ENCODE results near the gene NDUFB2.

DNA sequence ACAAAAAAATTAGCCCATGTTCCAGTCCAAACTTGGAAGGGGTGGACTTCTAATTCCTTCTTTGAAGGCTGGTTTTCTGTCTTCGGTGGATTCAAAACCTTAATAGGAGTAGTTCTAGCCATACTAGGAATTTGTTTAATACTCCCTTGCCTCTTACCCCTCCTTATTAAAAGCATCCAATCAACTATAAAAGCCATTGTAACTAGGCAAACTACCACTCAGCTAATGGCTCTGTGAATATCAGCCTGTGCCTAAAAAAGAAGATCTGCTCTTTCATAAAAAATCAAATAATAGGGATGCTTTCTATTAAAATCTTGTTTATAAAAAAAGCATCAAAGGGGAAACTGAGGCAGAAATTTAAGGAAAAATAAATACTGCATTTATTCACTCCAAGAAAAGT lies 27.9 kb upstream of the NDUFB2 start:
- TF ChIP-seq, protein P1, sequence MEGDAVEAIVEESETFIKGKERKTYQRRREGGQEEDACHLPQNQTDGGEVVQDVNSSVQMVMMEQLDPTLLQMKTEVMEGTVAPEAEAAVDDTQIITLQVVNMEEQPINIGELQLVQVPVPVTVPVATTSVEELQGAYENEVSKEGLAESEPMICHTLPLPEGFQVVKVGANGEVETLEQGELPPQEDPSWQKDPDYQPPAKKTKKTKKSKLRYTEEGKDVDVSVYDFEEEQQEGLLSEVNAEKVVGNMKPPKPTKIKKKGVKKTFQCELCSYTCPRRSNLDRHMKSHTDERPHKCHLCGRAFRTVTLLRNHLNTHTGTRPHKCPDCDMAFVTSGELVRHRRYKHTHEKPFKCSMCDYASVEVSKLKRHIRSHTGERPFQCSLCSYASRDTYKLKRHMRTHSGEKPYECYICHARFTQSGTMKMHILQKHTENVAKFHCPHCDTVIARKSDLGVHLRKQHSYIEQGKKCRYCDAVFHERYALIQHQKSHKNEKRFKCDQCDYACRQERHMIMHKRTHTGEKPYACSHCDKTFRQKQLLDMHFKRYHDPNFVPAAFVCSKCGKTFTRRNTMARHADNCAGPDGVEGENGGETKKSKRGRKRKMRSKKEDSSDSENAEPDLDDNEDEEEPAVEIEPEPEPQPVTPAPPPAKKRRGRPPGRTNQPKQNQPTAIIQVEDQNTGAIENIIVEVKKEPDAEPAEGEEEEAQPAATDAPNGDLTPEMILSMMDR (IDR thresholded peaks at IDR 0.05) = no peak
- TF ChIP-seq POLR2A (IDR thresholded peaks at IDR 0.05) = no peak

All from testis (tissue), 2 donors.